HEK293 (cell line): ENCODE results near the gene GH1.

ENCODE experiments used
- PBX3 ChIP-seq: sonication (generic); formaldehyde crosslinking; IDR thresholded peaks from 2 replicates; pipeline ENCODE4 v1.8.1; 2022; ENCODE audit warnings: mild to moderate bottlenecking, moderate library complexity, missing genetic modification reagents
- SP3 ChIP-seq: fragments of 450-650 bp; formaldehyde crosslinking; IDR thresholded peaks from 2 replicates; pipeline ENCODE4 v1.5.1; 2016; ENCODE audit warnings: missing biosample characterization, missing genetic modification characterization
- YY1 ChIP-seq: fragments of 450-650 bp; formaldehyde crosslinking; IDR thresholded peaks from 2 replicates; pipeline ENCODE4 v1.5.1; 2018; ENCODE audit warnings: missing biosample characterization, missing genetic modification characterization
- ZEB2 ChIP-seq: fragments of 450-650 bp; formaldehyde crosslinking; IDR thresholded peaks from 2 replicates; pipeline ENCODE4 v1.5.1; 2016; ENCODE audit warnings: missing biosample characterization, missing genetic modification characterization
- TF ChIP-seq, protein P1 (sequence below): fragments of 450-650 bp; formaldehyde crosslinking; IDR thresholded peaks from 2 replicates; pipeline ENCODE4 v1.5.1; 2016; ENCODE audit warnings: missing biosample characterization, missing genetic modification characterization
- TF ChIP-seq, protein P2 (sequence below): fragments of 450-650 bp; formaldehyde crosslinking; IDR thresholded peaks from 2 replicates; pipeline ENCODE4 v1.5.1; 2016; ENCODE audit warnings: missing biosample characterization, missing genetic modification characterization

GRCh38 chr17:63941751-63942150 is 23.1 kb upstream of the GH1 start:
- TF ChIP-seq ZEB2 (no peak), SP3 (tag by site-specific recombination) (no peak), PBX3 (no peak), YY1 (no peak)
- TF ChIP-seq, protein P1, sequence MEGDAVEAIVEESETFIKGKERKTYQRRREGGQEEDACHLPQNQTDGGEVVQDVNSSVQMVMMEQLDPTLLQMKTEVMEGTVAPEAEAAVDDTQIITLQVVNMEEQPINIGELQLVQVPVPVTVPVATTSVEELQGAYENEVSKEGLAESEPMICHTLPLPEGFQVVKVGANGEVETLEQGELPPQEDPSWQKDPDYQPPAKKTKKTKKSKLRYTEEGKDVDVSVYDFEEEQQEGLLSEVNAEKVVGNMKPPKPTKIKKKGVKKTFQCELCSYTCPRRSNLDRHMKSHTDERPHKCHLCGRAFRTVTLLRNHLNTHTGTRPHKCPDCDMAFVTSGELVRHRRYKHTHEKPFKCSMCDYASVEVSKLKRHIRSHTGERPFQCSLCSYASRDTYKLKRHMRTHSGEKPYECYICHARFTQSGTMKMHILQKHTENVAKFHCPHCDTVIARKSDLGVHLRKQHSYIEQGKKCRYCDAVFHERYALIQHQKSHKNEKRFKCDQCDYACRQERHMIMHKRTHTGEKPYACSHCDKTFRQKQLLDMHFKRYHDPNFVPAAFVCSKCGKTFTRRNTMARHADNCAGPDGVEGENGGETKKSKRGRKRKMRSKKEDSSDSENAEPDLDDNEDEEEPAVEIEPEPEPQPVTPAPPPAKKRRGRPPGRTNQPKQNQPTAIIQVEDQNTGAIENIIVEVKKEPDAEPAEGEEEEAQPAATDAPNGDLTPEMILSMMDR (tag by site-specific recombination) = no peak
- TF ChIP-seq, protein P2, sequence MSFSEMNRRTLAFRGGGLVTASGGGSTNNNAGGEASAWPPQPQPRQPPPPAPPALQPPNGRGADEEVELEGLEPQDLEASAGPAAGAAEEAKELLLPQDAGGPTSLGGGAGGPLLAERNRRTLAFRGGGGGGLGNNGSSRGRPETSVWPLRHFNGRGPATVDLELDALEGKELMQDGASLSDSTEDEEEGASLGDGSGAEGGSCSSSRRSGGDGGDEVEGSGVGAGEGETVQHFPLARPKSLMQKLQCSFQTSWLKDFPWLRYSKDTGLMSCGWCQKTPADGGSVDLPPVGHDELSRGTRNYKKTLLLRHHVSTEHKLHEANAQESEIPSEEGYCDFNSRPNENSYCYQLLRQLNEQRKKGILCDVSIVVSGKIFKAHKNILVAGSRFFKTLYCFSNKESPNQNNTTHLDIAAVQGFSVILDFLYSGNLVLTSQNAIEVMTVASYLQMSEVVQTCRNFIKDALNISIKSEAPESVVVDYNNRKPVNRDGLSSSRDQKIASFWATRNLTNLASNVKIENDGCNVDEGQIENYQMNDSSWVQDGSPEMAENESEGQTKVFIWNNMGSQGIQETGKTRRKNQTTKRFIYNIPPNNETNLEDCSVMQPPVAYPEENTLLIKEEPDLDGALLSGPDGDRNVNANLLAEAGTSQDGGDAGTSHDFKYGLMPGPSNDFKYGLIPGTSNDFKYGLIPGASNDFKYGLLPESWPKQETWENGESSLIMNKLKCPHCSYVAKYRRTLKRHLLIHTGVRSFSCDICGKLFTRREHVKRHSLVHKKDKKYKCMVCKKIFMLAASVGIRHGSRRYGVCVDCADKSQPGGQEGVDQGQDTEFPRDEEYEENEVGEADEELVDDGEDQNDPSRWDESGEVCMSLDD (tag by site-specific recombination) = no peak
